Left ventricle myocardium inferior (tissue), 1 donor: Measurements from ENCODE around the gene LIMS2. TPM values are rescaled to one million over a fixed set of nuclear protein-coding genes. Genes with fewer than 3 reads are reported as not detected.

Experiments
- DNase-seq: peaks from one replicate; pipeline ENCODE4 v3.0.0-alpha.2; 2020
- H3K27ac ChIP-seq: fragments of 200-600 bp; replicated peaks from 2 replicates; pipeline ENCODE4 v1.8.0; 2021
- H3K27me3 ChIP-seq: fragments of 200-600 bp; 2 replicates; pipeline ENCODE4 v1.8.0; 2021; ENCODE audit warnings: low read depth
- H3K36me3 ChIP-seq: fragments of 200-600 bp; 2 replicates; pipeline ENCODE4 v1.8.0; 2021
- H3K4me1 ChIP-seq: fragments of 200-600 bp; 2 replicates; pipeline ENCODE4 v1.8.0; 2021
- H3K4me3 ChIP-seq: fragments of 200-600 bp; 2 replicates; pipeline ENCODE4 v1.8.0; 2021; ENCODE audit warnings: mild to moderate bottlenecking, moderate library complexity
- H3K9me3 ChIP-seq: fragments of 200-600 bp; replicated peaks from 2 replicates; pipeline ENCODE4 v1.8.0; 2021
- CTCF ChIP-seq: fragments of 200-600 bp; IDR thresholded peaks from 2 replicates; pipeline ENCODE4 v1.8.0; 2021; ENCODE audit warnings: antibody characterized with exemption, mild to moderate bottlenecking, borderline replicate concordance
- intact Hi-C: fragments of 100-400 bp; cut with micrococcal nuclease; formaldehyde crosslinking; loops from one replicate; pipeline ENCODE4 v1.11.0; 2022
- total RNA-seq: library from RNA; stranded (reverse); fragmentation: NEBNext Ultra II Directional; extraction: Animal tissue kit (Norgen Biotek cat#: 25700); gene quantifications from one replicate; pipeline ENCODE4 v1.2.1, GENCODE V29; 2021
- donor health status: DM: no; HTN: yes; CAD: no; lungs with severe emphysema.

Gene LIMS2
- total RNA-seq, 1 donor from 2014 or later: 173 TPM

GRCh38 chr2:127671557-127672302 is 3.6 kb downstream of the LIMS2 start:
- intact Hi-C loops: no loop called here
- Histone ChIP-seq H3K27me3 (no peaks in the 10 kb centered on the region), H3K36me3 (peaks cover 22% of the 10 kb centered on the region), H3K27ac (peak overlapping the region; percentile 99), H3K4me1 (peaks cover 95% of the 10 kb centered on the region), H3K4me3 (peak overlapping the region; percentile 94), H3K9me3 (peaks cover 3% of the 10 kb centered on the region)
- no peak for TF ChIP-seq CTCF
- no peak for DNase-seq

GRCh38 chr2:127670957-127671290 is 4.4 kb downstream of the LIMS2 start:
- H3K4me3 ChIP-seq: peak overlapping the region; percentile 94
- H3K9me3 ChIP-seq: peaks cover 3% of the 10 kb centered on the region
- no peaks in the 10 kb centered on the region for H3K27me3 ChIP-seq
- peak overlapping the region; percentile 99 for H3K27ac ChIP-seq
- DNase-seq: no peak
- peaks cover 22% of the 10 kb centered on the region for H3K36me3 ChIP-seq
- peaks cover 95% of the 10 kb centered on the region for H3K4me1 ChIP-seq
- intact Hi-C loops: no loop called here
- no peak for TF ChIP-seq CTCF

- Histone ChIP-seq H3K27me3 (no peaks in the 10 kb centered on the region), H3K9me3 (peaks cover 3% of the 10 kb centered on the region), H3K4me1 (peaks cover 95% of the 10 kb centered on the region), H3K36me3 (peaks cover 22% of the 10 kb centered on the region), H3K27ac (peak overlapping the region; percentile 99), H3K4me3 (peak overlapping the region; percentile 94)
- DNase-seq: no peak
- no peak for TF ChIP-seq CTCF
- intact Hi-C loops: no loop called here
Measured at GRCh38 chr2:127670055-127670956, 5.0 kb downstream of the LIMS2 start.

- H3K36me3 ChIP-seq: peaks cover 22% of the 10 kb centered on the region
- H3K27ac ChIP-seq: peak overlapping the region; percentile 99
- H3K4me1 ChIP-seq: peaks cover 97% of the 10 kb centered on the region
- DNase-seq: no peak
- no peak for TF ChIP-seq CTCF
- H3K27me3 ChIP-seq: peaks cover 2% of the 10 kb centered on the region
- H3K4me3 ChIP-seq: peak overlapping the region; percentile 17
- H3K9me3 ChIP-seq: peaks cover 3% of the 10 kb centered on the region
- intact Hi-C loops: no loop called here
Measured at GRCh38 chr2:127669056-127669455, 6.3 kb downstream of the LIMS2 start.

GRCh38 chr2:127665267-127665893 is 9.9 kb downstream of the LIMS2 start:
- H3K4me1 ChIP-seq: peaks cover 97% of the 10 kb centered on the region
- H3K27me3 ChIP-seq: peaks cover 7% of the 10 kb centered on the region
- peaks cover 3% of the 10 kb centered on the region for H3K9me3 ChIP-seq
- peaks cover 15% of the 10 kb centered on the region for H3K36me3 ChIP-seq
- intact Hi-C loops: no loop called here
- peak overlapping the region; percentile 62 for H3K4me3 ChIP-seq
- H3K27ac ChIP-seq: peak overlapping the region; percentile 99
- DNase-seq: no peak
- TF ChIP-seq CTCF: no peak
